ENCODE measurements around the gene ANKRD44. TPM values are rescaled to one million over a fixed set of nuclear protein-coding genes. Genes with fewer than 3 reads are reported as not detected.

Gene ANKRD44
- total and polyA plus RNA-seq, 2 of the 8 experiments (the other 6 are each of a cell fraction or from before 2014, with no cell fraction given): 1.2 to 1.3 TPM

DNA sequence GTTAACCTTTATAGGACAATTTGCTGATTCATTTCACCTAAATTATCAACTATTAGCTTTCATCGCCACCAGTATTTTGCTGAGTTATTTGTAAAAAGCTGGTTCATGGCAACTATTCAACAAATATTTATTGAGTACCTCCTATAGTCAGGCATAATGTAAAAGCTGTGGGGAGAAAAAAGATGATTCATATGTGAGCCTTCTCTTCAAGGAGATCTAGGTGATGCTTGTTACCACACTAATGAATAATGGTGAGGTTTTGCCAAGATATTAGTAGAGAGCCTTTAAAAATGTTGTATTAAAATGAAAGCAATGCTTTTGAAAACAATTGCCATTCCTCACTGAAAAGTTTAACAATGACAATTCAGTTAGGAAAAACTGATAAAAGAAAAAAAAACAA lies 187.8 kb downstream of the ANKRD44 start:
- ChIA-PET POLR2A (ENCODE audit: partially characterized antibody) (no interaction called here), CTCF (ENCODE audit: partially characterized antibody) (interaction anchor here (0.6 to 3.6 kb wide), 5 partner anchors 9 to 663 kb away, joined by 3 to 22 read pairs (median 5); no protein-coding TSS in a partner anchor)
- no peak overlapping the region for H3K18ac ChIP-seq (ENCODE audit: extremely low read depth, low read length)
- no peak overlapping the region for H2BK120ac ChIP-seq (replicated peaks; ENCODE audit: low read depth, low read length)
- H3K4me1 ChIP-seq (replicated peaks in 1 of 4; ENCODE audit: control insufficient read depth in 3 of 4, insufficient read depth in 4 of 4, low read length in 3 of 4): no peaks in the 10 kb centered on the region
- FAIRE-seq (no peak), DNase-seq (ENCODE audit: low read depth in 1 of 2, low spot score in 2 of 2) (no peak)
- no peak overlapping the region for H3K56ac ChIP-seq (replicated peaks; ENCODE audit: insufficient read length, low read depth, low read length)
- no peak overlapping the region for H2AFZ ChIP-seq (ENCODE audit: low read length)
- no peak overlapping the region for H2BK20ac ChIP-seq (ENCODE audit: low read length)
- no peaks in the 10 kb centered on the region for H3K79me2 ChIP-seq (ENCODE audit: control insufficient read depth in 1 of 2, insufficient read depth in 2 of 2, low read length in 2 of 2)
- no peaks in the 10 kb centered on the region for H3K79me1 ChIP-seq (ENCODE audit: low read depth, low read length)
- no peak overlapping the region for H2AK5ac ChIP-seq (ENCODE audit: low read depth, low read length)
- no peak overlapping the region for H3K4me2 ChIP-seq (ENCODE audit: insufficient read depth in 1 of 2, low read depth in 2 of 2, low read length in 2 of 2)
- no peak overlapping the region for H4K8ac ChIP-seq (ENCODE audit: extremely low read depth, insufficient read depth, low read length)
- H4K5ac ChIP-seq (ENCODE audit: insufficient read length, low read depth, low read length): no peak overlapping the region
- no peak overlapping the region for H3K27ac ChIP-seq (ENCODE audit: low read depth, low read length)
- H3K23ac ChIP-seq (ENCODE audit: insufficient read length): no peak overlapping the region
- no peaks in the 10 kb centered on the region for H3K9me3 ChIP-seq (ENCODE audit: insufficient read depth in 2 of 2, low read depth in 1 of 2, low read length in 1 of 2)
- no peak overlapping the region for H2BK15ac ChIP-seq (ENCODE audit: low read length)
- H2BK12ac ChIP-seq (ENCODE audit: low read depth, low read length): no peak overlapping the region
- no peaks in the 10 kb centered on the region for H3K23me2 ChIP-seq (ENCODE audit: low read depth, low read length)
- H4K20me1 ChIP-seq (replicated peaks in 1 of 2; ENCODE audit: control insufficient read depth in 1 of 2, insufficient read depth in 2 of 2, low read length in 2 of 2): no peaks in the 10 kb centered on the region
- H3K27me3 ChIP-seq (replicated peaks in 1 of 4; ENCODE audit: control insufficient read depth in 3 of 4, extremely low read depth in 1 of 4, insufficient read depth in 3 of 4, low read length in 3 of 4): no peaks in the 10 kb centered on the region
- H3K4ac ChIP-seq (replicated peaks; ENCODE audit: insufficient read length, low read depth, low read length): no peak overlapping the region
- no peaks in the 10 kb centered on the region for H3K36me3 ChIP-seq (ENCODE audit: control insufficient read depth in 2 of 4, insufficient read depth in 4 of 4, low read length in 3 of 4)
- no peak overlapping the region for H3K9ac ChIP-seq (replicated peaks in 1 of 4; ENCODE audit: extremely low read depth in 1 of 4, low read depth in 3 of 4, low read length in 3 of 4)
- no peak overlapping the region for H3K14ac ChIP-seq (ENCODE audit: insufficient read length)
- 95% methylated on average over 1 of the region's 1 CpG; no CpG with 5 or more reads in 1 of the 2 experiments for WGBS, 2 experiments (ENCODE audit: extremely low coverage in 1 of 2, insufficient coverage in 1 of 2, insufficient read length in 1 of 2, insufficient replicate concordance in 2 of 2, low coverage in 1 of 2, low lambda C conversion rate in 2 of 2, missing lambda C conversion rate in 1 of 2)
- H3K4me3 ChIP-seq (ENCODE audit: extremely low read depth in 1 of 4, insufficient read depth in 2 of 4, low read depth in 3 of 4, low read length in 4 of 4): no peak overlapping the region
- H4K91ac ChIP-seq (replicated peaks; ENCODE audit: insufficient read length, low read length): no peak overlapping the region
- no peak overlapping the region for H2BK5ac ChIP-seq (ENCODE audit: low read depth, low read length)
- TF ChIP-seq JUND (IDR thresholded peaks at IDR 0.05; ENCODE audit: low read length) (no peak), PHF8 (conservative IDR thresholded peaks at IDR 0.05; ENCODE audit: low read depth, low read length) (no peak), CHD1 (IDR thresholded peaks at IDR 0.05; ENCODE audit: low read depth, low read length) (no peak), TAF7 (optimal IDR thresholded peaks at IDR 0.05; ENCODE audit: borderline replicate concordance, low read depth, low read length) (no peak), ATF2 (IDR thresholded peaks at IDR 0.05; ENCODE audit: low read length) (no peak), SP1 (IDR thresholded peaks at IDR 0.05; ENCODE audit: low read depth, low read length) (no peak), NANOG (IDR thresholded peaks at IDR 0.05; ENCODE audit: insufficient read depth, low read depth, low read length, poor library complexity, severe bottlenecking) (no peak), SIN3A (conservative IDR thresholded peaks at IDR 0.05 in 1 of 2, IDR thresholded peaks at IDR 0.05 in 1 of 2; ENCODE audit: low read depth in 1 of 2, low read length in 2 of 2) (no peak), GABPA (IDR thresholded peaks at IDR 0.05; ENCODE audit: borderline replicate concordance, insufficient read depth, low read length) (no peak), RAD21 (IDR thresholded peaks at IDR 0.05 in 1 of 2, conservative IDR thresholded peaks at IDR 0.05 in 1 of 2; ENCODE audit: low read depth in 2 of 2, low read length in 2 of 2) (no peak), SUZ12 (IDR thresholded peaks at IDR 0.05; ENCODE audit: low read length) (no peak), POLR2AphosphoS5 (IDR thresholded peaks at IDR 0.05; ENCODE audit: low read depth, low read length) (no peak)

Measured in H1 (cell line).